ENCODE data around the gene ZPR1.

DNA sequence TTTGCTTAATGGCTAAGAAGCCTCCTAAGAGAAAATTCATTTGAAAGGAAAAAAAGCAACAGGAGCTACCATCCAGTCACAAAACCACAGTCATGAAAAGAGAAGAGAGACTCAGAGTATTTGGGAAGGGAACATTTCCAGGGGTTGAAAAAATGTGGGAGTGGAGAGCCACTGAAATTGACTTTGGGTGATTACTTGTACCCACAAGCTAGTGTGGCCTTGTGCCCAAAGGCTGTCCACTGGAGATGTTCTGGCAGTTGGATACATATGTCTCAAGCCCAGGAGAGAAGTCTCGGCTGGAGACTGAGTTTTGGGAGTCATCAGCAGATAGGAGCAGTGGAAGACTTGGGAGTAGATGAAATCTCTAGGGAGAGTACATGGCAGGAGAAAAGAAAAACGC, 7.0 kb upstream of the ZPR1 start:
- TF ChIP-seq, protein P1, sequence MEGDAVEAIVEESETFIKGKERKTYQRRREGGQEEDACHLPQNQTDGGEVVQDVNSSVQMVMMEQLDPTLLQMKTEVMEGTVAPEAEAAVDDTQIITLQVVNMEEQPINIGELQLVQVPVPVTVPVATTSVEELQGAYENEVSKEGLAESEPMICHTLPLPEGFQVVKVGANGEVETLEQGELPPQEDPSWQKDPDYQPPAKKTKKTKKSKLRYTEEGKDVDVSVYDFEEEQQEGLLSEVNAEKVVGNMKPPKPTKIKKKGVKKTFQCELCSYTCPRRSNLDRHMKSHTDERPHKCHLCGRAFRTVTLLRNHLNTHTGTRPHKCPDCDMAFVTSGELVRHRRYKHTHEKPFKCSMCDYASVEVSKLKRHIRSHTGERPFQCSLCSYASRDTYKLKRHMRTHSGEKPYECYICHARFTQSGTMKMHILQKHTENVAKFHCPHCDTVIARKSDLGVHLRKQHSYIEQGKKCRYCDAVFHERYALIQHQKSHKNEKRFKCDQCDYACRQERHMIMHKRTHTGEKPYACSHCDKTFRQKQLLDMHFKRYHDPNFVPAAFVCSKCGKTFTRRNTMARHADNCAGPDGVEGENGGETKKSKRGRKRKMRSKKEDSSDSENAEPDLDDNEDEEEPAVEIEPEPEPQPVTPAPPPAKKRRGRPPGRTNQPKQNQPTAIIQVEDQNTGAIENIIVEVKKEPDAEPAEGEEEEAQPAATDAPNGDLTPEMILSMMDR (IDR thresholded peaks at IDR 0.05), result no peak
- TF ChIP-seq POLR2A (IDR thresholded peaks at IDR 0.05), result no peak
